H1 (cell line): ENCODE measurements around the gene CRTAC1. TPM values are rescaled to one million over a fixed set of nuclear protein-coding genes. Genes with fewer than 3 reads are reported as not detected.

Experiments used
- CTCF ChIA-PET: fragments of 300-600 bp; sonication (Branson Sonifier 250); formaldehyde crosslinking; loops from one replicate; lab custom pipeline; 2021; ENCODE audit not compliant: partially characterized antibody; lab: Charles Lee
- POLR2A ChIA-PET: fragments of 300-600 bp; sonication (Branson Sonifier 250); formaldehyde crosslinking; loops from one replicate; lab custom pipeline; 2021; ENCODE audit warnings: inconsistent platforms; ENCODE audit not compliant: partially characterized antibody; lab: Charles Lee
- DNase-seq, 2 experiments: peaks; one replicate each; pipeline versions ENCODE4 v3.0.0 to v3.0.0-alpha.2; 2010 to 2022; ENCODE audit warnings: low spot score in 2 of 2, low read depth in 1 of 2, mixed read lengths in 1 of 2
- FAIRE-seq: peaks from 2 replicates; lab custom pipeline; 2011; peaks lifted over from hg19 to GRCh38; lab: Jason Lieb, UNC
- H2AFZ ChIP-seq: 2 replicates; pipeline ENCODE4 v1.8.1; 2012; ENCODE audit warnings: low read length, inconsistent platforms
- H2AK5ac ChIP-seq: 2 replicates; pipeline ENCODE4 v1.6.1; 2013; ENCODE audit warnings: low read depth, low read length
- H2BK120ac ChIP-seq: replicated peaks from 2 replicates; pipeline ENCODE3; 2013; ENCODE audit warnings: low read depth, low read length, inconsistent platforms
- H2BK12ac ChIP-seq: 2 replicates; pipeline ENCODE4 v1.6.1; 2013; ENCODE audit warnings: low read depth, low read length
- H2BK15ac ChIP-seq: 2 replicates; pipeline ENCODE4 v1.6.1; 2013; ENCODE audit warnings: low read length
- H2BK20ac ChIP-seq: 2 replicates; pipeline ENCODE4 v1.6.1; 2013; ENCODE audit warnings: low read length
- H2BK5ac ChIP-seq: 2 replicates; pipeline ENCODE4 v1.6.1; 2013; ENCODE audit warnings: low read depth, low read length
- H3K14ac ChIP-seq: 2 replicates; pipeline ENCODE4 v1.6.1; 2013; ENCODE audit warnings: inconsistent platforms; ENCODE audit not compliant: insufficient read length
- H3K18ac ChIP-seq: 2 replicates; pipeline ENCODE4 v1.6.1; 2013; ENCODE audit warnings: low read length; ENCODE audit errors: extremely low read depth
- H3K23ac ChIP-seq: 2 replicates; pipeline ENCODE4 v1.6.1; 2013; ENCODE audit warnings: inconsistent platforms; ENCODE audit not compliant: insufficient read length
- H3K23me2 ChIP-seq: 2 replicates; pipeline ENCODE4 v1.6.1; 2013; ENCODE audit warnings: low read depth, low read length
- H3K27ac ChIP-seq: 2 replicates; pipeline ENCODE4 v1.6.1; 2011; ENCODE audit warnings: low read depth, low read length, inconsistent platforms
- H3K27me3 ChIP-seq, 4 experiments: replicated peaks in 1 of 4; 1 replicate in 1 of 4; 2 replicates in 3 of 4; pipeline versions ENCODE4 v1.6.1 to v1.8.1; 2011 to 2013; ENCODE audit warnings: low read length in 3 of 4, mild to moderate bottlenecking in 3 of 4, inconsistent platforms in 2 of 4, mixed read lengths in 2 of 4, moderate library complexity in 1 of 4; ENCODE audit not compliant: control insufficient read depth in 3 of 4, insufficient read depth in 3 of 4; ENCODE audit errors: extremely low read depth in 1 of 4
- H3K36me3 ChIP-seq, 4 experiments: 2 replicates each; pipeline versions ENCODE4 v1.6.1 to v1.8.1; 2011 to 2013; ENCODE audit warnings: mild to moderate bottlenecking in 4 of 4, low read length in 3 of 4, moderate library complexity in 2 of 4, control low read depth in 1 of 4, inconsistent platforms in 1 of 4; ENCODE audit not compliant: insufficient read depth in 4 of 4, control insufficient read depth in 2 of 4
- H3K4ac ChIP-seq: replicated peaks from 2 replicates; pipeline ENCODE3; 2013; ENCODE audit warnings: low read length, low read depth, mixed read lengths, inconsistent platforms; ENCODE audit not compliant: insufficient read length
- H3K4me1 ChIP-seq, 4 experiments: replicated peaks in 1 of 4; 1 replicate in 1 of 4; 2 replicates in 3 of 4; pipeline versions ENCODE4 v1.6.1 to v1.8.1; 2011 to 2013; ENCODE audit warnings: low read length in 3 of 4, inconsistent platforms in 2 of 4, mixed read lengths in 1 of 4; ENCODE audit not compliant: insufficient read depth in 4 of 4, control insufficient read depth in 3 of 4
- H3K4me2 ChIP-seq, 2 experiments: 2 replicates each; pipeline versions ENCODE4 v1.6.1 to v1.8.1; 2011 to 2013; ENCODE audit warnings: low read depth in 2 of 2, low read length in 2 of 2, control low read depth in 1 of 2, inconsistent platforms in 1 of 2, mild to moderate bottlenecking in 1 of 2; ENCODE audit not compliant: insufficient read depth in 1 of 2
- H3K4me3 ChIP-seq, 4 experiments: fragments of 200-600, 300-600 bp in 1 of 4; sonication (generic), shearing (Covaris generic), sonication (Bioruptor Twin) in 1 of 4; 2 replicates each; pipeline versions ENCODE4 v1.5.1 to v1.8.1; 2011 to 2016; ENCODE audit warnings: low read length in 4 of 4, low read depth in 3 of 4, control low read depth in 2 of 4, inconsistent platforms in 2 of 4, mild to moderate bottlenecking in 2 of 4, mixed read lengths in 1 of 4, moderate library complexity in 1 of 4; ENCODE audit not compliant: insufficient read depth in 2 of 4; ENCODE audit errors: extremely low read depth in 1 of 4
- H3K56ac ChIP-seq: replicated peaks from 2 replicates; pipeline ENCODE3; 2013; ENCODE audit warnings: low read depth, mild to moderate bottlenecking, mixed read lengths, low read length, inconsistent platforms; ENCODE audit not compliant: insufficient read length
- H3K79me1 ChIP-seq: 2 replicates; pipeline ENCODE4 v1.6.1; 2013; ENCODE audit warnings: low read depth, low read length, control low read depth
- H3K79me2 ChIP-seq, 2 experiments: 2 replicates each; pipeline versions ENCODE4 v1.6.1 to v1.8.1; 2012 to 2013; ENCODE audit warnings: low read length in 2 of 2, mild to moderate bottlenecking in 2 of 2, inconsistent platforms in 1 of 2; ENCODE audit not compliant: insufficient read depth in 2 of 2, control insufficient read depth in 1 of 2
- H3K9ac ChIP-seq, 4 experiments: replicated peaks in 1 of 4; 1 replicate in 1 of 4; 2 replicates in 3 of 4; pipeline versions ENCODE4 v1.6.1 to v1.8.1; 2011 to 2013; ENCODE audit warnings: low read depth in 3 of 4, low read length in 3 of 4, control low read depth in 2 of 4, mild to moderate bottlenecking in 2 of 4, moderate library complexity in 2 of 4, inconsistent platforms in 1 of 4; ENCODE audit errors: extremely low read depth in 1 of 4
- H3K9me3 ChIP-seq, 2 experiments: 2 replicates each; pipeline versions ENCODE4 v1.6.1 to v1.8.1; 2012 to 2013; ENCODE audit warnings: mild to moderate bottlenecking in 2 of 2, moderate library complexity in 2 of 2, control low read depth in 1 of 2, inconsistent platforms in 1 of 2, low read depth in 1 of 2, low read length in 1 of 2, mixed read lengths in 1 of 2; ENCODE audit not compliant: insufficient read depth in 2 of 2
- H4K20me1 ChIP-seq, 2 experiments: replicated peaks in 1 of 2; 2 replicates each; pipeline versions ENCODE3 to v1.8.1; 2011 to 2013; ENCODE audit warnings: inconsistent platforms in 2 of 2, low read length in 2 of 2, mild to moderate bottlenecking in 1 of 2; ENCODE audit not compliant: insufficient read depth in 2 of 2, control insufficient read depth in 1 of 2
- H4K5ac ChIP-seq: 2 replicates; pipeline ENCODE4 v1.6.1; 2013; ENCODE audit warnings: low read length, low read depth, mixed read lengths, inconsistent platforms; ENCODE audit not compliant: insufficient read length
- H4K8ac ChIP-seq: 2 replicates; pipeline ENCODE4 v1.8.0; 2013; ENCODE audit warnings: mild to moderate bottlenecking, moderate library complexity, low read length, inconsistent platforms; ENCODE audit not compliant: insufficient read depth; ENCODE audit errors: extremely low read depth
- H4K91ac ChIP-seq: replicated peaks from 2 replicates; pipeline ENCODE3; 2013; ENCODE audit warnings: low read length, mixed read lengths, inconsistent platforms; ENCODE audit not compliant: insufficient read length
- ASH2L ChIP-seq: fragments of 200-600, 300-600 bp; sonication (generic); IDR thresholded peaks from one replicate; pipeline ENCODE4 v1.7.1; 2017; ENCODE audit warnings: low read length
- NRF1 ChIP-seq: IDR thresholded peaks from 2 replicates; pipeline ENCODE4 v1.6.1; 2011; ENCODE audit warnings: mild to moderate bottlenecking, low read depth, low read length, improper control_type of control experiment
- RNF2 ChIP-seq: fragments of 200-900, 300-1000 bp; sonication (generic); IDR thresholded peaks from 2 replicates; pipeline ENCODE4 v1.7.1; 2016; ENCODE audit warnings: borderline replicate concordance, low read depth, mild to moderate bottlenecking, antibody characterized with exemption, low read length; ENCODE audit not compliant: poor library complexity, severe bottlenecking; ENCODE audit errors: missing control alignments
- SP1 ChIP-seq: IDR thresholded peaks from 2 replicates; pipeline ENCODE4 v1.6.1; 2011; ENCODE audit warnings: low read depth, low read length
- TAF1 ChIP-seq: IDR thresholded peaks from 2 replicates; pipeline ENCODE4 v1.6.1; 2011; ENCODE audit warnings: mild to moderate bottlenecking, low read depth, low read length
- TBP ChIP-seq: IDR thresholded peaks from 2 replicates; pipeline ENCODE4 v1.6.1; 2011; ENCODE audit warnings: low read depth, low read length, improper control_type of control experiment
- TEAD4 ChIP-seq: IDR thresholded peaks from 2 replicates; pipeline ENCODE4 v1.6.1; 2012; ENCODE audit warnings: low read depth, low read length, inconsistent platforms, mixed read lengths
- WGBS, 2 experiments: shearing (Covaris generic) in 1 of 2; methylation state at CpG; one replicate each; pipeline versions ENCODE4 v1.1.6 to v1.1.7; 2013 to 2015; ENCODE audit warnings: low lambda C conversion rate in 2 of 2, mixed read lengths in 2 of 2, inconsistent platforms in 1 of 2, low coverage in 1 of 2, missing lambda C conversion rate in 1 of 2; ENCODE audit not compliant: insufficient replicate concordance in 2 of 2, insufficient coverage in 1 of 2, insufficient read length in 1 of 2; ENCODE audit errors: extremely low coverage in 1 of 2, missing lambda C conversion rate in 1 of 2; 5-methylcytosine and 5-hydroxymethylcytosine counted together
- polyA plus RNA-seq, 7 experiments: library from polyadenylated mRNA; depleted of rRNA in 3 of 7; stranded (reverse) in 5 of 7; unstranded in 2 of 7; fragments of >200 nt in 5 of 7; fragments of 200-250 nt in 2 of 7; gene quantifications; 1 replicate in 5 of 7; 2 replicates in 1 of 7; 4 replicates in 1 of 7; pipeline versions ENCODE4 v1.2.1 to v1.2.3, GENCODE V29; 2011 to 2013; ENCODE audit warnings: missing spikeins in 2 of 7, mixed read lengths in 2 of 7
- total RNA-seq: library from RNA; stranded (reverse); fragmentation: NEBNext Ultra II Directional; extraction: Animal tissue kit (Norgen Biotek cat#: 25700); gene quantifications from 2 replicates; pipeline ENCODE4 v1.2.1, GENCODE V29; 2021

Gene CRTAC1
- total and polyA plus RNA-seq, 2 of the 8 experiments (the other 6 are each of a cell fraction or from before 2014, with no cell fraction given): 0.91 to 1.2 TPM

- no peak overlapping the region; a peak in 2 of 8 replicates for H3K4me3 ChIP-seq
- H3K9ac ChIP-seq: no peak overlapping the region
- no peaks in the 10 kb centered on the region for H3K79me2 ChIP-seq
- no peak overlapping the region for H3K27ac ChIP-seq
- POLR2A ChIA-PET: interaction anchor here (1.0 to 1.4 kb wide), 2 partner anchors 11 to 101 kb away, joined by 3 to 5 read pairs; partner anchors contain the start of gene GOLGA7B
- H3K9me3 ChIP-seq: no peaks in the 10 kb centered on the region
- H3K56ac ChIP-seq: no peak overlapping the region
- CTCF ChIA-PET: interaction anchor here (0.6 to 3.5 kb wide), 18 partner anchors 9 to 1623 kb away, joined by 3 to 35 read pairs (median 4); no protein-coding TSS in a partner anchor
- H3K23me2 ChIP-seq: no peaks in the 10 kb centered on the region
- no peak overlapping the region for H4K8ac ChIP-seq
- no peak overlapping the region for H3K4ac ChIP-seq
- peaks cover 5 to 13% (median 7%) of the 10 kb centered on the region in 4 experiments for H3K4me1 ChIP-seq
- H3K79me1 ChIP-seq: no peaks in the 10 kb centered on the region
- H3K18ac ChIP-seq: peak overlapping the region; percentile 67
- 68% methylated on average over 3 of the region's 3 CpGs; no CpG with 5 or more reads in 1 of the 2 experiments for WGBS, 2 experiments
- peak overlapping the region; percentile 88; the same call in 1 of the 2 replicates for H2BK15ac ChIP-seq
- no peak for TF ChIP-seq TEAD4
- TF ChIP-seq RNF2: no peak
- TF ChIP-seq TBP: no peak
- no peak for TF ChIP-seq TAF1
- TF ChIP-seq ASH2L: no peak
- TF ChIP-seq NRF1: no peak
- TF ChIP-seq SP1: no peak
- peak overlapping the region; percentile 1 to 40; a peak in 2 of 4 replicates for H3K4me2 ChIP-seq
- peak overlapping the region; percentile 61 for H2BK20ac ChIP-seq
- no peak overlapping the region for H3K14ac ChIP-seq
- no peak for DNase-seq
- peak overlapping the region; percentile 55; the same call in 1 of the 2 replicates for H2BK12ac ChIP-seq
- H2BK120ac ChIP-seq: no peak overlapping the region
- no peak overlapping the region for H4K5ac ChIP-seq
- FAIRE-seq: no peak
- H3K36me3 ChIP-seq: no peaks in the 10 kb centered on the region
- no peaks in the 10 kb centered on the region for H3K27me3 ChIP-seq
- H2AK5ac ChIP-seq: no peak overlapping the region
- no peak overlapping the region for H4K91ac ChIP-seq
- H3K23ac ChIP-seq: no peak overlapping the region
- no peak overlapping the region for H2AFZ ChIP-seq
- H4K20me1 ChIP-seq: no peaks in the 10 kb centered on the region
- H2BK5ac ChIP-seq: no peak overlapping the region
Measured at GRCh38 chr10:97861097-97861750, 169.2 kb downstream of the CRTAC1 start.
